Esophagus squamous epithelium (tissue), 4 donors: ENCODE results near the gene DNAJC24.

Experiments
- POLR2A ChIP-seq, 4 donors: fragments of 450-650 bp; IDR thresholded peaks; one replicate each; pipeline ENCODE4 v1.6.1; 2017; ENCODE audit warnings: antibody characterized with exemption in 4 of 4, mild to moderate bottlenecking in 4 of 4, moderate library complexity in 3 of 4
- TF ChIP-seq, protein P1 (sequence below), 6 experiments: fragments of 450-650 bp in 4 of 6; fragments of 200-600 bp in 2 of 6; sonication (generic) in 2 of 6; IDR thresholded peaks; one replicate each; pipeline ENCODE4 v1.5.1; 2016 to 2019; ENCODE audit warnings: antibody characterized with exemption in 6 of 6, mild to moderate bottlenecking in 4 of 6, moderate library complexity in 4 of 6

DNA sequence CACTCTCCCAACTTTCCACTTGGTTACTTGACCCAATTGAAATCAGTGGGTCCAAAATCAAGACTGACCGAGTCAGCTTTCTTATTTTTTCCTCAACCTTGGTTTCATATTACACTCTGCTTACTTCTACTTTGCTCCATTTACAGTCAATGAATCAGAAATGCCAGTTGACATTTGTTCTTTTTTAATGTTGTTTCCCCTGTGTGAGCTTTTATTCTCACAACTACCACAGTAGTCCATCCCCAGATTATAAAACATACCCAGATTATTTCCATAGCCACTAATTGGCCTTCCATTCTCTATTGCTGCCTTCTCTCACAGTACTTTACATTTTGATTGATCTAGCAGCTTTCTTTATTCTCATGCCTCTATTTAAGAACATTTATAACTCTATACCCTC lies 50.0 kb downstream of the DNAJC24 start:
- TF ChIP-seq, protein P1, sequence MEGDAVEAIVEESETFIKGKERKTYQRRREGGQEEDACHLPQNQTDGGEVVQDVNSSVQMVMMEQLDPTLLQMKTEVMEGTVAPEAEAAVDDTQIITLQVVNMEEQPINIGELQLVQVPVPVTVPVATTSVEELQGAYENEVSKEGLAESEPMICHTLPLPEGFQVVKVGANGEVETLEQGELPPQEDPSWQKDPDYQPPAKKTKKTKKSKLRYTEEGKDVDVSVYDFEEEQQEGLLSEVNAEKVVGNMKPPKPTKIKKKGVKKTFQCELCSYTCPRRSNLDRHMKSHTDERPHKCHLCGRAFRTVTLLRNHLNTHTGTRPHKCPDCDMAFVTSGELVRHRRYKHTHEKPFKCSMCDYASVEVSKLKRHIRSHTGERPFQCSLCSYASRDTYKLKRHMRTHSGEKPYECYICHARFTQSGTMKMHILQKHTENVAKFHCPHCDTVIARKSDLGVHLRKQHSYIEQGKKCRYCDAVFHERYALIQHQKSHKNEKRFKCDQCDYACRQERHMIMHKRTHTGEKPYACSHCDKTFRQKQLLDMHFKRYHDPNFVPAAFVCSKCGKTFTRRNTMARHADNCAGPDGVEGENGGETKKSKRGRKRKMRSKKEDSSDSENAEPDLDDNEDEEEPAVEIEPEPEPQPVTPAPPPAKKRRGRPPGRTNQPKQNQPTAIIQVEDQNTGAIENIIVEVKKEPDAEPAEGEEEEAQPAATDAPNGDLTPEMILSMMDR (IDR thresholded peaks at IDR 0.05): no peak
- no peak for TF ChIP-seq POLR2A (IDR thresholded peaks at IDR 0.05)
